Measurements from ENCODE around the gene CYP2A13.
"Not testable (repeated sequence)": the region's sequence is repeated elsewhere in the genome, so short reads cannot be mapped to it uniquely, and the experiment has no call there.

Gene CYP2A13

DNA sequence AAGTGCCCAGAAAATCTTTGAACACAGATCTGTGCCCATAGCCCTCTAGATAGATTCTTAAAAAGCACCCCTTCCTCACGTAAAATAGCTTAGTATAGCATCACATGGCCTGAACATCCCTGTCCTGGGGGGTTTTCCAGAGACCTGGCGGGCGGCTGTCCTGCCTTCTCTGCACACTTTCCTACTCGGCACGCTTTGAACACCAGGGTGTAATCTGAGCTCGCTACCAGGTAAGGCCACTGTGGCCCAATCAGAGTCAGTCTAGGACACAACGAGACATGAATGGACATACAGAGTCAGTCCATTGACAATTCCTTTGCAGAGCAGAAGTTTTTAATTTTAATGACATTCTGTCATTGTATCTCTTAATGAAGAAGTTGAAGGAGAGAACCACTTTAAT, 8.1 kb downstream of the CYP2A13 start:
- Histone ChIP-seq H3K9ac (ENCODE audit: low read depth, low read length) (no peak overlapping the region), H3K9me3 (ENCODE audit: control insufficient read depth, insufficient read depth, low read length) (no peaks in the 10 kb centered on the region), H3K36me3 (ENCODE audit: control insufficient read depth, insufficient read depth, low read length) (no peaks in the 10 kb centered on the region), H3K4me3 (ENCODE audit: low read depth, low read length) (no peak overlapping the region), H3K4me1 (ENCODE audit: control insufficient read depth, insufficient read depth, low read length) (peaks cover 2% of the 10 kb centered on the region), H3K27me3 (ENCODE audit: control insufficient read depth, insufficient read depth, low read length) (peaks cover 17% of the 10 kb centered on the region)

DNA sequence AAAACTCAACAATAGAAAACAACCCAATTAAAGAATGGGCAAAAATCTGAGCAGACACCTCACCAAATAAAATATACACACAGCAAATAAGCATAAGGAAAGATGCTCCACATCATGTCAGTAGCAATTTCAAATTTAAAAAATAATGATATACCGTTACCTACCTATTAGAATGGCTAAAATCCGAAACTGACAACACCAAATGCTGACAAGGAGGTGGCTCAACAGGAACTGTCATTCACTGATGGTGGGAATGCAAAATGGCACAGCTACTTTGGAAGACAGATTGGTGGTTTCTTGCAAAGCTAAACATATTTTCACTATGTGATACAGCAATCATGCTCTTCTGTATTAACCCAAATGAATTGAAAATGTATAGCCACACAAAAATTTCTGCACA, 9.1 kb downstream of the CYP2A13 start:
- Histone ChIP-seq H3K9ac (ENCODE audit: low read depth, low read length) (no peak overlapping the region), H3K9me3 (ENCODE audit: control insufficient read depth, insufficient read depth, low read length) (no peaks in the 10 kb centered on the region), H3K4me1 (ENCODE audit: control insufficient read depth, insufficient read depth, low read length) (peaks cover 2% of the 10 kb centered on the region)

DNA sequence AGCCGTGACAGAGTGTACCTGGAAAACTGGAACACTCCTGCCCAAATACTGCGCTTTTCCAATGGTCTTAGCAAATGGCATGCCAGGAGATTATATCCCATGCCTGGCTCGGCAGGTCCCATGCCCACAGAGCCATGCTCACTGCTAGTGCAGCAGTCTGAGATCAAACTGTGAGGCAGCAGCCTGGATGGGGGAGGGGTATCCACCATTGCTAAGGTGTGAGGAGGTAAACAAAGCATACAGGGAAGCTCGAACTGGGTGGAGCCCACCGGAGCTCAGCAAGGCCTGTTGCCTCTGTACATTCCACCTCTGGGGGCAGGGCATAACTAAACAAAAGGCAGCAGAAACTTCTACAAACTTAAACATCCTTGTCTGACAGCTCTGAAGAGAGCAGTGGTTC, 10.5 kb downstream of the CYP2A13 start:
- Histone ChIP-seq H3K36me3 (ENCODE audit: control insufficient read depth, insufficient read depth, low read length) (no peaks in the 10 kb centered on the region), H3K4me3 (ENCODE audit: low read depth, low read length) (no peak overlapping the region), H3K9ac (ENCODE audit: low read depth, low read length) (no peak overlapping the region), H3K9me3 (ENCODE audit: control insufficient read depth, insufficient read depth, low read length) (no peaks in the 10 kb centered on the region), H3K4me1 (ENCODE audit: control insufficient read depth, insufficient read depth, low read length) (peaks cover 2% of the 10 kb centered on the region), H3K27me3 (ENCODE audit: control insufficient read depth, insufficient read depth, low read length) (no peaks in the 10 kb centered on the region)

More for the DNA sequence above, 9.1 kb downstream of the CYP2A13 start:
- Histone ChIP-seq H3K27me3 (ENCODE audit: control insufficient read depth, insufficient read depth, low read length) (peaks cover 10% of the 10 kb centered on the region), H3K4me3 (ENCODE audit: low read depth, low read length) (no peak overlapping the region), H3K36me3 (ENCODE audit: control insufficient read depth, insufficient read depth, low read length) (no peaks in the 10 kb centered on the region)

DNA sequence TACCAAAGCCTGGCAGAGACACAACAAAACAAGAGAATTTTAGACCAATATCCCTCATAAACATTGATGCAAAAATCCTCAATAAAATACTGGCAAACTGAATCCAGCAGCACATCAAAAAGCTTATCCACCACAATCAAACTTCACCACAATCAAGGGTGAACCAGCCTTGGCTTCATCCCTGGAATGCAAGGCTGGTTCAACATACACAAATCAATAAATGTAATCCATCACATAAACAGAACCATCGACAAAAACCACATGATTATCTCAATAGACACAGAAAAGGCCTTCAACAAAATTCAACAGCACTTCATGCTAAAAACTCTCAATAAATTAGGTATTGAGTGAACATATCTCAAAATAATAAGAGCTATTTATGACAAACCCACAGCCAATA, 14.0 kb downstream of the CYP2A13 start:
- H3K9me3 ChIP-seq (ENCODE audit: control insufficient read depth, insufficient read depth, low read length); H3K27me3 ChIP-seq (ENCODE audit: control insufficient read depth, insufficient read depth, low read length); H3K9ac ChIP-seq (ENCODE audit: low read depth, low read length); H3K36me3 ChIP-seq (ENCODE audit: control insufficient read depth, insufficient read depth, low read length); H3K4me1 ChIP-seq (ENCODE audit: control insufficient read depth, insufficient read depth, low read length); H3K4me3 ChIP-seq (ENCODE audit: low read depth, low read length): not testable (repeated sequence)

DNA sequence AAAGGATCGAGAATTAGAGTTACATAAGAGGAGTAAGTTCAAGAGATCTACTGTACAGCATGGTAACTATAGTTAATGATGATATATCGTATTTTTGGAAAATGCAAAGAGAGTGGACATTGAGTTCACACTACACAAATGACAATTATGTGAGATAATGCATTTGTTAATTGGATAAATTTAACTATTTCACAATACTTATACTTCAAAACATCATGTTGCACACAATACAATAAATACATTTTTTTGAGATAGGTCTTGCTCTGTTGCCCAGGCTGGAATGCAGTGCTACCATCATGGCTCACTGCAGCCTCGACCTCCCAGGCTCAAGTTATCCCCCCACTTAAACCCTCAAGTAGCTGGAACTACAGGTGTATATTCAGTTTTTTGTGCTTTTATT, 17.9 kb downstream of the CYP2A13 start:
- H3K9ac ChIP-seq (ENCODE audit: low read depth, low read length), result no peak overlapping the region
- H3K27me3 ChIP-seq (ENCODE audit: control insufficient read depth, insufficient read depth, low read length), result no peaks in the 10 kb centered on the region
- H3K9me3 ChIP-seq (ENCODE audit: control insufficient read depth, insufficient read depth, low read length), result no peaks in the 10 kb centered on the region
- H3K36me3 ChIP-seq (ENCODE audit: control insufficient read depth, insufficient read depth, low read length), result no peaks in the 10 kb centered on the region
- no peaks in the 10 kb centered on the region for H3K4me1 ChIP-seq (ENCODE audit: control insufficient read depth, insufficient read depth, low read length)
- H3K4me3 ChIP-seq (ENCODE audit: low read depth, low read length), result no peak overlapping the region

DNA sequence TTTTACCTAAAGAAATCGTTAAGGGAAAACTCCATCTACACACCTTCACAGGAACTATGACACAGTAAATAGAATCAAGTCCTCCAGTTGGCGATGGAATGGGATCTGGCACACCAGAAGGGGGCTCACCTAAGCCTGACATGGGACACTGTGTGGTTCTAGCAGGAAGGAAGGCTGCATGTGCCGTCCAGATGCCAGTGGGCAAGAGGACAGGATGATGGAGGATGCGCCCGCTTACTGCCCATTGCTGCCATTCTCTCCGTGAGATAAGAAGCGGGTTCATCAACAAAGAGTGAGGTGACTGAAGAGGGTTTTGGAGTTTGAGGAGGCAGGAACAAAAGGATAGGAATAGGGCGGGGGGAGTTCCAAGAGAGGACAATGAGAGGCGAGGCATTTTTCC, 23.0 kb downstream of the CYP2A13 start:
- H3K4me1 ChIP-seq (ENCODE audit: control insufficient read depth, insufficient read depth, low read length), result no peaks in the 10 kb centered on the region
- H3K4me3 ChIP-seq (ENCODE audit: low read depth, low read length), result no peak overlapping the region
- H3K9me3 ChIP-seq (ENCODE audit: control insufficient read depth, insufficient read depth, low read length), result peaks cover 14% of the 10 kb centered on the region
- no peaks in the 10 kb centered on the region for H3K36me3 ChIP-seq (ENCODE audit: control insufficient read depth, insufficient read depth, low read length)
- no peak overlapping the region for H3K9ac ChIP-seq (ENCODE audit: low read depth, low read length)
- H3K27me3 ChIP-seq (ENCODE audit: control insufficient read depth, insufficient read depth, low read length), result no peaks in the 10 kb centered on the region

DNA sequence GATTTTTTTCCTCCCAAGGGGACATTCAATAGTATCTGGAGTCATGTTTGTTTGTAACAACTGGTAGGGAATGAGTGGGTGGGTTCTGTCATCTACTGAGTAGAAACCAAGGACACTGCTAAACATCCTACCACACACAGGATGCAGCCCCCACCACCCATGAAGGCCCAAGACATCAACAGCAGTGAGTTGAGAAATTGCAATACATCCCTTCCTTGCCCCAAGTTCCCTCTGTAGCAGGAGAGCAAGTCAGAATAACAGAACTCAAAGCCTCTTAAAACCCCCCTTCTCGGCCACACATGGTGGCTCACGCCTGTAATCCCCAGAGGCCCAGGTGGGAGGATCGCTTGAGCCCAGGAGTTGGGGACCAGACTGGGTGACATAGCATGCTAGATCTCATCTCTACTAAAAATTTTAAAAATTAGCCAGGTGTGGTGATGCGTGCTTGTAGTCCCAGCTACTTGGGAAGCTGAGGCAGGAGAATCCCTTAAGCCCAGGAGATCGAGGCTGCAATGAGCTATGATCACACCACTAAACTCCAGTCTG, 23.6 kb downstream of the CYP2A13 start:
- no peaks in the 10 kb centered on the region for H3K36me3 ChIP-seq (ENCODE audit: control insufficient read depth, insufficient read depth, low read length)
- H3K9ac ChIP-seq (ENCODE audit: low read depth, low read length), result no peak overlapping the region
- no peaks in the 10 kb centered on the region for H3K4me1 ChIP-seq (ENCODE audit: control insufficient read depth, insufficient read depth, low read length)
- peaks cover 14% of the 10 kb centered on the region for H3K9me3 ChIP-seq (ENCODE audit: control insufficient read depth, insufficient read depth, low read length)
- no peak overlapping the region for H3K4me3 ChIP-seq (ENCODE audit: low read depth, low read length)
- no peaks in the 10 kb centered on the region for H3K27me3 ChIP-seq (ENCODE audit: control insufficient read depth, insufficient read depth, low read length)

DNA sequence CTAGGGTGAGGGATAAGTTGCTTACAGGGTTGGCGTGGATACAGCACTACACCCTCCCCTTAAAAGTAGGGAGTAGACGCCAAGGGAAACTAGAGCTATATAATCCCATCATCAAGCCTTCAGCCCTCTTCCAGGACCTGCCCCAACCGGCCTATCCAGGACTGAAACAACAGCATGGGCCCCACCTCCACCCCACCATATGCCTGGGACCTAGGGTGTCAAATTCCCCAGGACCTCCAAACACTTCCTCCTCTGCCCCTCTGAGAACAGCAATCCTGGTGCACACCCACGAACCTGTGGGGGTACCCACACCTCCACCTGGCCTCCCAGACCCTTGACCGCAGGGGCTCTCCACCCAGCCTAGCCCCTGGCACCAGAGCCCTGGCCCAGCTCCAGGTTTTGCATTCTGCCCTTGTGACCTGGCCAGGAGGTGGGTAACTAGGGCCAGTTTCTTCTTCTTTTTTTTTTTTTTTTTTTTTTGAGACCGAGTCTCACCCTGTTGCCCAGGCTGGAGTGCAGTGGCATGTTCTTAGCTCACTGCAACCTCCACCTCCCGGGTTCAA, 24.6 kb downstream of the CYP2A13 start:
- Histone ChIP-seq H3K4me3 (ENCODE audit: low read depth, low read length) (no peak overlapping the region), H3K4me1 (ENCODE audit: control insufficient read depth, insufficient read depth, low read length) (no peaks in the 10 kb centered on the region), H3K36me3 (ENCODE audit: control insufficient read depth, insufficient read depth, low read length) (no peaks in the 10 kb centered on the region), H3K9ac (ENCODE audit: low read depth, low read length) (no peak overlapping the region), H3K9me3 (ENCODE audit: control insufficient read depth, insufficient read depth, low read length) (peaks cover 14% of the 10 kb centered on the region), H3K27me3 (ENCODE audit: control insufficient read depth, insufficient read depth, low read length) (no peaks in the 10 kb centered on the region)

DNA sequence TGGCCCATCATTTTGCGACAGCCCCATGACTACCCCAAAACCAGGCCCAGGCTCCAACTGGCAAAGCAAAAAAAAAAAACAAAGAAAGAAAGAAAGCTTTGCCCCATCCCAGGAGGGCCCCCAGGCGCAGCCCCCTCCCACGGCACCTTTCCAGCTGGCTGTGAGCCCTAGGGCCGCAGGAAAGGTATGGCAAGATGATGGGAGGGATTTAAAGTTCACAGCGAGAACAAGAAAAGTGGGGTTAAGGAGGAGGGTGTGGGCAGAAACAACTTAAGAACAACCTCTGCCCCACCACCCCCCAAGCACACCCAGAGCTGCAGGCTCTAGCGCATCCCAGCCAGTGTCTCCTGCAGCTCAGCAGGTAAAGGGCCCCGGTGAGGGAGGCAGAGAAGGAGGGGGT, 25.9 kb downstream of the CYP2A13 start, which contains the start of gene CYP2F1:
CYP2F1 (plus strand) TSS at position 301 of the 400 bp plus-strand sequence. CDS start 1,757 bp downstream, outside the sequence.
- no peaks in the 10 kb centered on the region for H3K36me3 ChIP-seq (ENCODE audit: control insufficient read depth, insufficient read depth, low read length)
- H3K4me3 ChIP-seq (ENCODE audit: low read depth, low read length), result no peak within 1 kb of the TSS
- no peaks in the 10 kb centered on the region for H3K27me3 ChIP-seq (ENCODE audit: control insufficient read depth, insufficient read depth, low read length)
- H3K9ac ChIP-seq (ENCODE audit: low read depth, low read length), result no peak within 1 kb of the TSS
- no peaks in the 10 kb centered on the region for H3K4me1 ChIP-seq (ENCODE audit: control insufficient read depth, insufficient read depth, low read length)
- H3K9me3 ChIP-seq (ENCODE audit: control insufficient read depth, insufficient read depth, low read length), result peaks cover 14% of the 10 kb centered on the region

DNA sequence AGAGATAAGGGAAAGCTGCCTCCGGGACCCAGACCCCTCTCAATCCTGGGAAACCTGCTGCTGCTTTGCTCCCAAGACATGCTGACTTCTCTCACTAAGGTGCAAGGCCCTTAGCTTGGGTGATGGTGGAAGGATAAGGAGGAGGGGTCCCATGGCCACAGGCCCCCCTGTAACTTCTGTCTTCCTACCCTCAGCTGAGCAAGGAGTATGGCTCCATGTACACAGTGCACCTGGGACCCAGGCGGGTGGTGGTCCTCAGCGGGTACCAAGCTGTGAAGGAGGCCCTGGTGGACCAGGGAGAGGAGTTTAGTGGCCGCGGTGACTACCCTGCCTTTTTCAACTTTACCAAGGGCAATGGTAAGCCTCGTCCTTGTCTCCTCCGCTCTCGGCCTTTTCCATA, 28.0 kb downstream of the CYP2A13 start:
- H3K4me3 ChIP-seq (ENCODE audit: low read depth, low read length), result no peak overlapping the region
- H3K36me3 ChIP-seq (ENCODE audit: control insufficient read depth, insufficient read depth, low read length), result no peaks in the 10 kb centered on the region
- H3K9me3 ChIP-seq (ENCODE audit: control insufficient read depth, insufficient read depth, low read length), result peaks cover 14% of the 10 kb centered on the region
- H3K27me3 ChIP-seq (ENCODE audit: control insufficient read depth, insufficient read depth, low read length), result no peaks in the 10 kb centered on the region
- no peak overlapping the region for H3K9ac ChIP-seq (ENCODE audit: low read depth, low read length)
- no peaks in the 10 kb centered on the region for H3K4me1 ChIP-seq (ENCODE audit: control insufficient read depth, insufficient read depth, low read length)

DNA sequence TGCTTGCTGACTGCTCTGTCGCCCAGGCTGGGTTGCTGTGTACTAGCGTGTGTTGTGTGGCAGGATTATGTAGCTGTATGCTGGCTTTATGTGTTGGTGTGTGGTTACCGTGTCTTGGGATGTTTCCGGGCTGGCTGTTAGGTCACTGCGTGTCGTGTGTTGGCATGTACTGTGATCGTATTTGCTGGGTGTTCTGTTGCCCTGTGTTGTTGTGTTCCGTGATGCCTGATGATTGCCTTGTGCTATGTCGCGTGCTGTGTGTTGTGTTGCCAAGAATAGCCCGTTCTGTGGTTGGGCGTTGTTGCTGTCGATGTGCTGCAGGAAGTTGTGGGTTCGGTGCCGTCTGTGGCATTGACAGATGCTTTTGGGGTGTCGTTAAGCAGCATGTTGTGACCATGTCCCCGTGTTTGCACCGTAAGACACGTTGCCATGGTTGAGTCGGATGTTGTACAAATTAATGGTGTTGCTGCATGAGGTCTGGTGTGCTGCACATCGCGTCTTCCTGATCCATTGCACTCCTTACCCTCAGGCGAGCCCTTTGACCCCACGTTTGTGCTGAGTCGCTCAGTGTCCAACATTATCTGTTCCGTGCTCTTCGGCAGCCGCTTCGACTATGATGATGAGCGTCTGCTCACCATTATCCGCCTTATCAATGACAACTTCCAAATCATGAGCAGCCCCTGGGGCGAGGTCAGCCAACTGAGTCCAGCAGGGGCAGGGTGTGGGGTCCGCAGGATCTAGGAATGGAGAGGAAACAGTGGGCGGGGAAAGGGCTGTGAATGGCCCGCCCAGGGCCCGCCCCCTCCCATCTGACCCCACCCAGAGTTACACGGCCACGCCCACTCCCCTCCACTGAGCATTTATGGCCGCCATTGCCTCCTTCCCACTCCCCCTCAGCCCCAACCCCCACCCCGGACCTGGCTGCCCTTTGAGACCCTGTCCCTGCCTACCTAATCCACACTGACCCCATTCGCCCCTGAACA, 33.0 kb downstream of the CYP2A13 start:
- H3K36me3 ChIP-seq (ENCODE audit: control insufficient read depth, insufficient read depth, low read length); H3K9me3 ChIP-seq (ENCODE audit: control insufficient read depth, insufficient read depth, low read length); H3K4me1 ChIP-seq (ENCODE audit: control insufficient read depth, insufficient read depth, low read length); H3K27me3 ChIP-seq (ENCODE audit: control insufficient read depth, insufficient read depth, low read length); H3K4me3 ChIP-seq (ENCODE audit: low read depth, low read length); H3K9ac ChIP-seq (ENCODE audit: low read depth, low read length): not testable (repeated sequence)

DNA sequence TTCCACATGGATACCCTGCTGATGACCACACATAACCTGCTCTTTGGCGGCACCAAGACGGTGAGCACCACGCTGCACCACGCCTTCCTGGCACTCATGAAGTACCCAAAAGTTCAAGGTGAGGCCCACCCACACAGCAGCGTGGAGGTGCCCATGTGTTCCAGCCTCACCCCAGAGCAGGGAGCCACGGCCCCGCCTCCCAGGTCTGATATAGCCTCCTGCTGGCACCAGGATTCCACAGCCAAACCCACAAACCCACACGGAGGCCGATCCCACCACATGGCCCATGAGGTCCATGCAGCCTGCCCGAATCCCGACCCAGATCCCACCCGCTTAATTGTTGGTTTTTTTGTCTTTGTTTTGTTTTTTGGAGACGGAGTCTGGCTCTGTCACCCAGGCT, 34.6 kb downstream of the CYP2A13 start:
- H3K27me3 ChIP-seq (ENCODE audit: control insufficient read depth, insufficient read depth, low read length); H3K9ac ChIP-seq (ENCODE audit: low read depth, low read length); H3K36me3 ChIP-seq (ENCODE audit: control insufficient read depth, insufficient read depth, low read length); H3K9me3 ChIP-seq (ENCODE audit: control insufficient read depth, insufficient read depth, low read length); H3K4me1 ChIP-seq (ENCODE audit: control insufficient read depth, insufficient read depth, low read length); H3K4me3 ChIP-seq (ENCODE audit: low read depth, low read length): not testable (repeated sequence)
